ENCODE data around the gene CGB7. TPM values are rescaled to one million over a fixed set of nuclear protein-coding genes. Genes with fewer than 3 reads are reported as not detected.

Gene CGB7
- total RNA-seq, 1 donor from 2014 or later: 7.1 TPM

DNA sequence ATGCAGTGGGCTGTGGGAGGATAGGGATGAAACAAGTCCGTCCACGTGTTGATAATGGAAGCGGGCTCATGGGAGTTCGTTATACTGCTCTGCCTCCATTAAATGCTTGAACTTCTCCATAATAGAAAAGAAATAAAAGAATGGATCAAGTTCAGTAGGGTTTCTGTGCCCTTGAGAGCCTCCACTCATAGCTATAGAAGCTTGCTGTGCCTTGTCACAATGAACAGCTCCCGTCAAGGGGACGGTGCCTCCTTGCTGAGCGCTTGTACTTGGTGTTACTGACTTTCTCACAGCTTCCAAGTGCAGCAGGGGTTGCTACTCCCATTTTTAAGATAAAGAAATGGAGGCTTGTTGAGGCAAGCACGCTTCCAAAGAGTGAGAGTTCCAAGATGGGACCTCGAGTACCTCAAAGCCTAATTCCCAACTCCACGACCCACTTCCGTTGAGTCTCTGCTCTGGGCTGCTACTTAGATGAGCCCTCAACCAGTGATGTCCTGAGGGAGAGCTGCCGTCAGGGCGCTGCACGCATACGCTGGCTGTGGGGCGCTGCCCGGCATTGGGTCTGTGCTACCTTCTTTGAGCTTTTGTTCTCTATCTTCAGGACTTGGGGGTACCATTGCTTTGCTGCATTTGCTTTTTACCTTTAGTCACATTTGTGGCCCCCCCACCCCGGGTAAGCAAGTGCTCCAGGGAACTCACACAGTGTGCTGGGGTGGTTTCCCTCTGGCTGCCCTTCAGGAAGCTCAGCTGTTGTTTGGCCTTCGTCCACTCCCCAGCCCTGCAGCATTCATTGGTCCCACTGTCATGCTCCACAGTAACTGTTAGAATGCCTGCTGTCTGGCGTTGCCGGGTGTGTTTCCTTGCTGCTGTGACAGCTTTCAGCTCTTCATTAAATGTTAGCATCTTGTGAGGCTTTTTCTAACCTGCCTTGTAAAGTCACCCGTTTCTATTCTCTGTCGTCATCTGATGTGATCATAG is 37.2 kb upstream of the CGB7 start:
- no peak overlapping the region for H3K9ac ChIP-seq (ENCODE audit: low read length)
- Mint-ChIP-seq H3K9me3 (ENCODE audit: unreplicated experiment) (no peaks in the 10 kb centered on the region), H3K36me3 (ENCODE audit: low read depth, unreplicated experiment) (peaks cover 21% of the 10 kb centered on the region), H3K27me3 (ENCODE audit: low read depth, unreplicated experiment) (no peaks in the 10 kb centered on the region), H3K27ac (ENCODE audit: unreplicated experiment) (no peak overlapping the region), H3K4me3 (ENCODE audit: unreplicated experiment) (no peak overlapping the region), H3K4me1 (ENCODE audit: low read depth, unreplicated experiment) (no peaks in the 10 kb centered on the region)
- DNase-seq (ENCODE audit: low read depth) (no peak), FAIRE-seq (no peak)
- peaks cover 43% of the 10 kb centered on the region for H3K36me3 ChIP-seq (ENCODE audit: insufficient read depth, low read length)
- H3K4me2 ChIP-seq (ENCODE audit: low read length): no peak overlapping the region
- H3K9me3 ChIP-seq (ENCODE audit: insufficient read depth, low read depth, low read length): no peaks in the 10 kb centered on the region
- no peaks in the 10 kb centered on the region for H3K4me1 ChIP-seq (ENCODE audit: insufficient read depth, low read length)
- H3K4me3 ChIP-seq (ENCODE audit: insufficient read depth, low read depth, low read length): no peak overlapping the region
- no peaks in the 10 kb centered on the region for H3K27me3 ChIP-seq (ENCODE audit: insufficient read depth, low read length)
- peaks cover 77% of the 10 kb centered on the region for H3K79me2 ChIP-seq (ENCODE audit: insufficient read depth, low read length)
- TF ChIP-seq CTCF (IDR thresholded peaks at IDR 0.05; ENCODE audit: insufficient read depth, low read depth, low read length) (no peak), EZH2 (IDR thresholded peaks at IDR 0.05; ENCODE audit: insufficient read depth, low read length) (no peak)
- no peak overlapping the region for H3K27ac ChIP-seq (ENCODE audit: low read depth, low read length)
- peaks cover 91% of the 10 kb centered on the region for H4K20me1 ChIP-seq (ENCODE audit: insufficient read depth, low read length)
- H2AFZ ChIP-seq (ENCODE audit: low read depth, low read length): no peak overlapping the region

DNA sequence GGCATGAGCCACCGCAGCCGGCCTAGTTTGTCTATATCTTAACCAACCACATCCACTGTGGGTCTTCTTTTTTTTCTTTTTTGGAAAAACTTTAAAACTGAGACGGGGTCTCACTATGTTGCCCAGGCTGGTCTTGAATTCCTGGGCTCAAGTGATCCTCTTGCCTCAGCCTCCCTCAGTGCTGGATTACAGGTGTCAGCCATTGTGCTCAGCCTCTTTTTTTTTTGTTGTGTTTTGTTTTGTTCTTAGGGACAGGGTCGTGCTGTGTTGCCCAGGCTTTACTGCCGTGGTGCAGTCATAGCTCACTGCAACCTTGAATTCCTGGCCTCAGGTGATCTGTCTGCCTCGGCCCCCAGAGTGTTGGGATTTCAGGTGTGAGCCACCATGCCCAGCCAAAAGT is 35.1 kb upstream of the CGB7 start:
- H3K79me2 ChIP-seq (ENCODE audit: insufficient read depth, low read length): peaks cover 76% of the 10 kb centered on the region
- Mint-ChIP-seq H3K27ac (ENCODE audit: unreplicated experiment) (no peak overlapping the region), H3K27me3 (ENCODE audit: low read depth, unreplicated experiment) (no peaks in the 10 kb centered on the region), H3K9me3 (ENCODE audit: unreplicated experiment) (no peaks in the 10 kb centered on the region), H3K36me3 (ENCODE audit: low read depth, unreplicated experiment) (peaks cover 23% of the 10 kb centered on the region), H3K4me1 (ENCODE audit: low read depth, unreplicated experiment) (no peaks in the 10 kb centered on the region), H3K4me3 (ENCODE audit: unreplicated experiment) (no peak overlapping the region)
- no peak for DNase-seq (ENCODE audit: low read depth)
- no peak overlapping the region for H3K4me3 ChIP-seq (ENCODE audit: insufficient read depth, low read depth, low read length)
- no peaks in the 10 kb centered on the region for H3K4me1 ChIP-seq (ENCODE audit: insufficient read depth, low read length)
- H3K4me2 ChIP-seq (ENCODE audit: low read length): no peak overlapping the region
- no peak overlapping the region for H2AFZ ChIP-seq (ENCODE audit: low read depth, low read length)
- no peak for FAIRE-seq
- peaks cover 88% of the 10 kb centered on the region for H4K20me1 ChIP-seq (ENCODE audit: insufficient read depth, low read length)
- H3K9ac ChIP-seq (ENCODE audit: low read length): no peak overlapping the region
- H3K36me3 ChIP-seq (ENCODE audit: insufficient read depth, low read length): peaks cover 39% of the 10 kb centered on the region
- no peak overlapping the region for H3K27ac ChIP-seq (ENCODE audit: low read depth, low read length)
- no peaks in the 10 kb centered on the region for H3K27me3 ChIP-seq (ENCODE audit: insufficient read depth, low read length)
- no peaks in the 10 kb centered on the region for H3K9me3 ChIP-seq (ENCODE audit: insufficient read depth, low read depth, low read length)
- TF ChIP-seq CTCF (IDR thresholded peaks at IDR 0.05; ENCODE audit: insufficient read depth, low read depth, low read length) (no peak), EZH2 (IDR thresholded peaks at IDR 0.05; ENCODE audit: insufficient read depth, low read length) (no peak)

All from astrocyte (in vitro differentiated cells and primary cell).